Stimulated activated CD4-positive, alpha-beta T cell treated with anti-CD3 and anti-CD28 coated beads, Interleukin-12 subunit alpha, Interleukin-12 subunit beta, amount 100 ng/mL, for 24 hours (primary cell): Measurements from ENCODE around the gene LCN6.
"Not testable (repeated sequence)": the region's sequence is repeated elsewhere in the genome, so short reads cannot be mapped to it uniquely, and the experiment has no call there.

Source experiments
- DNase-seq, 2 experiments: peaks; one replicate each; pipeline ENCODE4 v3.0.0-alpha.2; 2020; ENCODE audit warnings: low read depth in 2 of 2

The LCN6 gene

GRCh38 chr9:136760424-136760823 lies 12.1 kb upstream of the LCN6 start:
- DNase-seq, result no peak

DNA sequence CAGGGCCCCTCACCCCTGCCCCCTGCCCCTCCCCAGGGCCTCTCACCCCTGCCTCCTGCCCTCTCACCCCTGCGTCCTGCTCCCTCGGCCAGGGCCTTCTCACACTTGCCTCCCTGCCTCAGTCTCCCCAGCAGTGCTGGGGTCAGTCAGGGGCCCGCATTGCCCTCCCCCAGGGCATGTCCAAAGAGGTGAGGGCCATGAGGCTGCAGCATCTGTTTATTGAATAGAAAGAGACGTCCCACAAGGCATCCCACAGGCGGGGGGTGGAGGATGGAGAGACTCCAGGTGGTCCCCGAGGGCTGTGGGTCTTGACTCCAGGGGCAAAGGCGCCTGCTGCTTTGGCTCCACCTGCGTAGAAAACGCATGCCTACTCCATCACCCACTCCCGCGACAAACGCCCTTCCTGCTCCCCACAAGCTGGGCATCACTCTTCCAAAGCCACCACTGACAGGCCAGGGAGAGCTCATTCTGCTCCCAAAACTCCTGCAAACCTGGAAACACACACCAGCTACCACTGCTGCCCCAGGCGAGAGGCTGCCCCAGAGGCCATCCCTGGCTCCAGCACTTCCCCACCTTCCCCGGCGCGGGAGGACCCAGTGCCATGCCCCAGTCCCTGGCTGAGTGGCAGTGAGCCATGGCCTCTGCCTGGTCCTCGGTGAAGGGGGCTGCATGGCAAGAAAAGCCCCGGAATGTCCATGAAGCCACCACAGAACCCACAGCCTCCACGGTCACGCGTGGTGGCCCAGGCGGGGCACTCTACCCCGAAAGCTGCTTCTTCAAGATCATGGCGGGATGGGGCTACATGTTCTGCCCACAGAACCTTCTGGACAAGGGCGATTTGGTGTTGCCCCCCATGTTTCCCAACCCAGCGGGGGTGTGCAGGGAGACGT lies 11.4 kb upstream of the LCN6 start:
- DNase-seq, result no peak

DNA sequence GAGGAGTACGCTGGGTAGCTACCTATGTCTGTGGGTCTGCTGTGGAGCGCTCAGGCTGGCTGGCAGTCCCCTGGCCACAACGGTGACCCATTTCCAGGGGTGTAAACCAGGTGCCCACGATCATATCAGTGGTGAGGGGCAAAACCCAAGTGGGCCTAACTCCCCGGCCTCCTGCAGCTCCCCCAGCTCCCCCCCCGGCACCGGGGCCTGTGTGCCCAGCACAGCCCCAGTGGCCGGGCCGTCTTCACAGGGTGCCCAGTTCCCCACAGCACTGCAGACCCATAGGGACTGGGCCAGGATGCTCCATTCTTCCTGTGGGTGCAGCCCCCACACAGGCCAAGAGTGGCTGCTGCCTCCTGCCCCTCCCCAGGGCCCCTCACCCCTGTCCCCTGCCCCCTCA lies 10.7 kb upstream of the LCN6 start:
- no peak for DNase-seq

- DNase-seq, result no peak
Measured at GRCh38 chr9:136757751-136758140, 9.4 kb upstream of the LCN6 start.

DNA sequence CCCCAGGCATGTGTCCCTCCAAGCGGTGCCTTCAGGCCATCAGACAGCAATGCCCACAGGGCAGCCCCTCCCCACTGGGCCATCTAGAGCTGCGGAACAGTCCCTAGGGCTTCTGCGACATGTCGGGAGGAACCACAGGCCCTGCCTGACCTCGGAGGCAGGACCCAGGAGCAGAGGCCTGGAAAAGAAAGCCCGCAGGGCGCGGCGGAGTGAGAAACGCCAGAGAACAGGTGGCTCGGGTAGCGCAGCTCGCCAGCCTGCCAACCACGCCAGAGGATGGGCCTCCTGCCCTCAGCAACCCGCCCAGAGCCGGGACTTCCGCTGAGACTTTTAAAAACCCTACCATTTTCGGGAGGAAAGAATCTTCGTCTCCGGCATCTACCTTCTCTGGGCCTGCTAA lies 9.0 kb upstream of the LCN6 start:
- no peak for DNase-seq

- no peak for DNase-seq
Measured at GRCh38 chr9:136756836-136757235, 8.5 kb upstream of the LCN6 start.

DNA sequence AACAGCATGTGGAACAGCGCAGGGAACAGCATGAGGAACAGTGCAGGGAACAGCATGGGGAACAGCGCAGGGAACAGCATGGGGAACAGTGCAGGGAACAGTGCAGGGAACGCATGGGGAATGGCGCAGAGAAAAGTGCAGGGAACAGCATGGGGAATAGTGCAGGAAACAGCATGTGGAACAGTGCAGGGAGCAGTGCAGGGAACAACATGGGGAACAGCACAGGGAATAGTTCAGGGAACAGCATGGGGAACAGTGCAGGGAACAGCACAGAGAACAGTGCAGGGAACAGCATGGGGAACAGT lies 7.8 kb upstream of the LCN6 start:
- no peak for DNase-seq

- not testable (repeated sequence) for DNase-seq
Measured at GRCh38 chr9:136755302-136756133, 7.2 kb upstream of the LCN6 start.

DNA sequence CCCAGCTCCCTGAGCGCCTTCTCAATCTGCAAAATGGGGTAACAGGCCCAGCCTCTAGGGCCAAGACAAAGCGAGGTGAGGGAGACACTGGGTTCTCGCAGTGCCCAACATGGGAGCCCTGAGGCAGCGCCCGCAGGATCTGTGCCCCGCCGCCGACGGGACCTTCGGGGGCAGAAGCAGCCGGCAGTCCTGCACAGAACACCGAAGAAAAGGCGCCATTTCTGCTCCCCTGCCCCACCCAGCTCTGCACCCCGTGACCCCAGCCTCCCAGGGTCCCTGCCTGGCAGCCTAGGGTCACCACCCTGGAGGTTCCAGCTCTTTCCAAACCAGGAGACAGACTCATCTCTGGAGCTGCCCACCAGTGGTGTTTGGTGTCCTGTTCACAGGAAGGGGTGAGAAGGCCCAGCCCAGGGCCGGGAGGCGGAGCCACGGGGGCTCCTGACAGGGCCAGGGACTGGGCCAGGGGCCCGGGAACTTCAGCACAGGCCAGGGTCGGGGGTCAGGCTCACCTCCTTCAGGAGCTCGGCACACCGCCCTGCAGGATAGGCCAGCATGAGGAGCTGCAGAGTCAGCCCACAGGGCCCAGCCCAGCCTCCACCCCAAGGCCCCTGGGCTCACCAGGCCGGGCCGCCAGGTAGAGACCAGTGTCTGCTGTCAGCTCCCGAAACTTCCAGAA lies 6.4 kb upstream of the LCN6 start:
- no peak for DNase-seq

DNA sequence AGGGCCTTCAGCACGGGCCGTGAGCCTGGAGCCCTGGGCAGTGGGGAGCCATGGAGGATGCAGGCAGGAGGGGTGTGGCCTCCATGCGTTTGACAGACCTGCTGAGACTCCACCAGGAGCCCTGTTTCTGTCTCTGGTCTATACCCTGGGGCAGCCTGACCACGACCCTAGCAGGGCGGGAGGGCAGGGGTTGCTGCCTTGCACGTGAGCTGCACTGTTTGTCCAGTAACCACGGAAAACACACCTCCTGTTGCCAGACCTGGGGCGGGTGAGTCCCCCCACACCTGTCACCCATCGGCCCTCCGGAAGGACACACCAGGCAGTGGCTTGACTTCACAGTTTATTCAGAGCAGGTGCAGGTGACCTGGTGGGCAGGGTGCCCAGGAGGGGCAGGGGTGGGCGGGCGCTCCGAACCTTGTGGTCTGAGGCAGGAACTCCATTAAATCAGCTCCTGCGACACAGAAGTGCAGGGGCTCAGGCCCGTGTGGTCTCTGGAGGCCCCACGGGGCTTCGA lies 5.8 kb upstream of the LCN6 start:
- no peak for DNase-seq

DNA sequence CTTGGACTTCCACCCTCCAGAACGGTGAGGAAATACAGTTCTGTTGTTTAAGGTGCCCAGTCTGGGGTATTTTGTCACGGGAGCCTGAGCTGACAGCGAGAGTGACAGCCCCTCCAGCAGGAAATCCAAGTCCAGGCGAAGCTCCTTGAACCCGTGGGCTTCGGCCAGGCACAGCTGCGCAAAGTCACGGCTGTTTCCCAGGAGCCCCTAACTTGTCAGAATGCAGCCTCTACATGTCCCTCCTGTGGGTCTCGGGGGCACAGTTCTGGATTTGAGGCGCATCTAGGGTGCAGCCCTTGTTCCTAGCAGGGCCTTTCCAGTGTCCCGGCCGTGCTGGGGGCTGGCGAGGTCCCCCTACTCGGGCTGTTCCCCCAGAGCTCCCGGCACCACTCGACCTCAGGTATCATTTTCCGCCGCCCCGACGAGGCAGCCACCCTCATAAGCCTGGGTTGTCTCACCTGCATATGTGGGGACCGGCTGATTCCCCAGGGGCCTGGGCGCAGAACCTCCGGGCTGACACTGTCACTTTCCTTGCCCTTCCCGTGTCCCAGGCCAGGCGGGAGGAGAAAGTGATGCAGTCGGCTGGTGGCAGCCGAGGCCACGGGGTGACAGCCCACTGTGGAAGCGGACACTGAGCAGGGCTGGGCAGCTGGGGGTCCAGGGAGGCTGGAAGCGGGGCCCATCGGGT lies 5.2 kb upstream of the LCN6 start:
- no peak for DNase-seq

DNA sequence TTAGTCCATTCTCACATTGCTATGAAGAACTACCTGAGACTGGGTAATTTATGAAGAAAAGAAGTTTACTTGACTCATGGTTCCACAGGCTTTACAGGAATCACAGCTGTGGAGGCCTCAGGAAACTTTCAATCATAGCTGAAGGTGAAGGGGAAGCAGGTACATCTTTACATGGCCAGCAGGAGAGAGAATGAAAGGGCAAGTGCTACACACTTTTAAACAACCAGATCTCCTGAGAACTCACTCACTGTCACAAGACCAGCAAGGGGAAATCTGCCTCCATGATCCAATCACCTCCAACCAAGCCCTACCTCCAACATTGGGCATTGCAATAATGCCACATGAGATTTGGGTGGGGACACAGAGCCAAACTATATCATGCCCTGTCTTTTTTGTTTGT lies 3.5 kb upstream of the LCN6 start:
- DNase-seq, result no peak

DNA sequence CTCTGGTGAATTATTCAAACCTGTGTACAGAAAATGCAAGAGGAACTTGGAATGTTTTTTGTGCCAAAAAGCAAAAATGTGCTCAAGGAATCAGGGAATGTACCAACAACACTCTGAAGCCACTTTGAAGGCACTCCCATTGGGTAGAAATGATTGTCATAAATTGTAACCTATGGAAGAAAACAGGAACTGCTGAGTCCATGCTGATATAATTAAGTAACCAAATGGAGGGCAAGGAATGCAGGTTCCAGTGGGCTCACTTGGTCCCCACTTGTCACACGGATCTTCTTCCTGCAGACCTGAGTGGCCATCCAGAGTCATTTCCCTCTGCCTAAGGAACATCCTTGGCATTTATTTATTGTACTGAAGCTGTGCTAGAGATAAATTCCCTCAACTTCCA lies 2.9 kb upstream of the LCN6 start:
- no peak for DNase-seq

DNA sequence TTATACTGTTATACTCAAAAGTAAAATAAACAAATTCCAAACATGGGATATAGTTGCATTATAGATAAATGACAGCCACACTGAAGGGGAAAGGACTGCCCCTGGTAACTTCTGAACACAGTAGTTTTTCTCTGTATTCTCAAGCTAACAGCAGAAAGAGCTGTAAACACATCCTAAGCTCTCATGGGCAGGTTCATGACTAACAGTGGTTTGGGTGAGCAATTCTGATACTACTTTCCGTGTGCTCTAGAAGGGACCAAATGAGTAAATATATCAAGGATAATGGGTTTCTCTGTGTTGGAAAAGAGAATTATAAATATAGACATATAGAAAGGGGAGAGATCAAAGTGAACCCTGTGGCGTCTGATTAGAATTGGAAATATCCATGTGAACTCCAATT lies 2.2 kb upstream of the LCN6 start:
- DNase-seq, result no peak

DNA sequence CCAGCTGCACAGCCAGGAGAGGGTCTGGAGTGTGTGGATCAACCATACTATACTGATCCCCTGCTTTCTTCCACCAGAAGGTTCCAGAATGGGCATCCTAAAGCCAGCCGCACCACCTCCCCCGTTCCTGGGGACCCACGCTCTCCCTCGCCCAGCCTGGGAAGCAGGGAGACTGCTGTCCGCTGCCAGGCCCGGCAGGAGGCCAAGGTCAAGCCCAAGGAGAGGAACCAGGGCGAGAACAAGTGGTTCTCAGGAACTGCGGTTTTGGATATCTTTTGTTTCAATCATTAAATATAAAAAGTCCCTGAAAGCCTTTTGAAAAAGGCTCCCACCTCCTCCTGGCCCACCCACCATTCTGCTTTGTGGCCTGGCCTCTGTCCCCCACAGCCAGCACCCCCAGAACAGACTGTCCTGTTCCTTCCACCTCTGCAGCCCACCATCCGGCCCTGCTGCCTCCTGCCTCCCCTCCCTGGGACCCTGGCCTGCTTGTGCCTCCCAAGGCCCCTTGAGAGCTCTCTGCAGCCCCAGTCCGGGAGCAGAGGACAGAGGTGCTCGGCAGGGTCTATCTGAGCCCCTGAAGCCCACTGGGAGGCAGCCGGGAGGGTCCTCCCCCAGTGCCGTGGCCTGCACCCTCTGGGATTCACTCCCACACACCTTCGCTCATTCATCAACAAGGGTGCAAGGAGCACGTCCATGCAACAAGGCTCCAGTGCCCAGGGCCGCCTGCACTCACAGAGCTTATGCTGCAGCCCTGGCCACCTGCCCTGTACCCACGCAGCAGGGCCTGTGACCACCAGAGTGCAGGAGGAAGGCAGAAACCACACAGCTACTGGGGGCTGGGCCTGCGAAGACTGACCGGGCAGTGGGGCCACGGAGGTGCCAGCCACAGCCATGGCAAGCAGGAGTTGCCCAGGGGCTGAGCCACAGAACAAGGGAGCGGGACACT lies 614 bp upstream of the LCN6 start:
- no peak for DNase-seq

GRCh38 chr9:136747161-136748060 lies 914 bp downstream of the LCN6 start:
- no peak for DNase-seq

DNA sequence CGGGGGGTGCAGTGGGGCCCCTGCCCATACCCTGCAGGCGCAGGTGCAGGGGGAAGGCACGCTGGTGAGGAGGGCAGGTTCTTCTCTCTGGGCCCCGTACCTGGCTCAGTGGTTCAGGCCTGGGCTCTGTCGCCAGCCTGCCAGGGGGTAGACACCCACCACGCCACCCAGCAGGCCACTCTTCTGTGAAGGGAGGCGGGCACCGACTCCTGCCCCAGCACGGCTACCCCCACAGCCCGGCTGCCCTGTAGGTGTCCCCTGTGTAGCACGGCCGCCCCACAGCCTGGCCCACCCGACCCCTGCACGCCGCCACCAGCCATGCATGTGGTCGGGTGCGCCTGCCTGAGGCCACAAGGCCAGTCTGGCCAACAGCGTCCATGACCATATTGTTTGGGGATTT lies 1.7 kb downstream of the LCN6 start:
- DNase-seq, result no peak

- no peak for DNase-seq
Measured at GRCh38 chr9:136746155-136746490, 2.2 kb downstream of the LCN6 start.

DNA sequence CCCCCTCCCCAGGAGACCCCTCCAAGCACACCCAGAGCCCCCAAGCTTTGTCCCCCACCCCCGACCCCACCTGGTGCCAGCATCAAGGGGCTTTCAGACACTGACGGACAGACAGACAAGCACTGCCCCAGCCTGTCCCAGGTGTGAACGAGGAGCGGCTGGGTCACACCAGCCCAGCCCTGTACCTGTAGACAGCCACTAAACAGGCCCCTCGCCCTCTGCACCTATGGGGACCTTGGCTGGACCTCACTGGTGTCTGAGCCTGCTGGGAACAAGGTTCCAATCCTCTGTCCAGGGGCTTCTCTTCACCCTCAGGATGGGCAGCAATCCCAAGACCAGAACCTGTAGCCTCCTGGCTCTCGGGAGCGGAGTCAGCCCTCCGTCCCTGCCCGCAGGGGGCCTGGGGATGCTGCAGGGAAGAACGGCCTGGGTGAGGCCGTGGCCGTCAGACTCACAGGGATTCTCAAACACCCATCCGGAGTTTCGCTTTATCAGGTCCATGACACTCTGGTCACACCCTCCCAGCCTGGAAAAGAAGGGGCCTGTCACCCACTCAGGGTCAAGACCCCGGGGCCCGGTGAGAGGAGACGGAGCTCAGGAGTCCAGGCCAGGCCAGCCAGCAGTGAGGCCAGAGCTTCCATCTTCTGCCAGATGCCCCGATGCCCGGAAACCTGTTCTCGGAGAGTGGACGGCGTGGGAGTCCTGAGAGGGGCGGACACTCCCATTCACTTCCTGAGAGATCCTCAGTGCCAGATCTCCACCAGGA lies 2.8 kb downstream of the LCN6 start:
- DNase-seq, result no peak
